ENCODE measurements around the gene POC5. TPM values are rescaled to one million over a fixed set of nuclear protein-coding genes. Genes with fewer than 3 reads are reported as not detected.
"Not testable (repeated sequence)": the region's sequence is repeated elsewhere in the genome, so short reads cannot be mapped to it uniquely, and the experiment has no call there.

The POC5 gene
- polyA plus RNA-seq, 4 donors = 4.3 to 9.0 (median 6.7) TPM

- not testable (repeated sequence) for DNase-seq; H3K4me3 ChIP-seq (ENCODE audit: low read depth in 1 of 3, low read length in 3 of 3); FAIRE-seq; H3K4me1 ChIP-seq (ENCODE audit: control insufficient read depth in 3 of 3, insufficient read depth in 2 of 3, low read depth in 1 of 3, low read length in 2 of 3); H3K27me3 ChIP-seq (ENCODE audit: control insufficient read depth in 3 of 3, insufficient read depth in 3 of 3, low read length in 3 of 3); H3K36me3 ChIP-seq (ENCODE audit: control insufficient read depth in 3 of 3, insufficient read depth in 2 of 3, low read depth in 1 of 3, low read length in 3 of 3); H3K9me3 ChIP-seq (ENCODE audit: control insufficient read depth in 2 of 2, insufficient read depth in 1 of 2, low read depth in 1 of 2, low read length in 1 of 2); H3K27ac ChIP-seq (ENCODE audit: low read depth in 1 of 3, low read length in 2 of 3)
- WGBS, 3 donors = 90 to 96% (median 94%) methylated on average over 21 to 22 of the region's 22 CpGs
Measured at GRCh38 chr5:75695472-75696351, 21.5 kb downstream of the POC5 start.

- no peak overlapping the region for H3K27ac ChIP-seq (ENCODE audit: low read depth in 1 of 3, low read length in 2 of 3)
- peaks cover 2 to 7% (median 2%) of the 10 kb centered on the region in 3 donors for H3K36me3 ChIP-seq (ENCODE audit: control insufficient read depth in 3 of 3, insufficient read depth in 2 of 3, low read depth in 1 of 3, low read length in 3 of 3)
- no peaks in the 10 kb centered on the region for H3K27me3 ChIP-seq (ENCODE audit: control insufficient read depth in 3 of 3, insufficient read depth in 3 of 3, low read length in 3 of 3)
- no peaks in the 10 kb centered on the region for H3K4me1 ChIP-seq (ENCODE audit: control insufficient read depth in 3 of 3, insufficient read depth in 2 of 3, low read depth in 1 of 3, low read length in 2 of 3)
- FAIRE-seq (no peak), DNase-seq (no peak)
- H3K9me3 ChIP-seq (ENCODE audit: control insufficient read depth in 2 of 2, insufficient read depth in 1 of 2, low read depth in 1 of 2, low read length in 1 of 2) = no peaks in the 10 kb centered on the region
- no peak overlapping the region for H3K4me3 ChIP-seq (ENCODE audit: low read depth in 1 of 3, low read length in 3 of 3)
- 93 to 99% (median 96%) methylated on average over 1 of the region's 1 CpG for whole genome bisulfite sequencing, 3 donors
Measured at GRCh38 chr5:75694781-75695180, 22.5 kb downstream of the POC5 start.

DNA sequence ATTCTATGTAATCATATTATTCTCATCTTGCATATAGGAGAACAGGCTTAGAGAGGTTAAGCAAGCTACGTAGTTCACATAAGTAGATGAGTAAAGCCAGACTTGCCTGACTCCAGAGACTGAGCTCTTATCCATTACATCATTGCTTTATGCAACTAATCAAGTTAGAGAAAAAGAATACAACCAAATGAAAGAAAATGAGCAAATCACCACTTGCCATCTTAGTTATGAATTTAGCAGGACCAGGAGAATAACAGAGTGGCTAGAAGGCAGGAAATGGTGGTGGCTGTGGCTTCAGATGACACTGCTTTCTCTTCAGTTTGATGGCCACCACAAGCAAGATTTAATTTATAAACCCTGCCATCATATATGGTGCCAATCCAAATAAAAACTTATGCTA is 26.6 kb downstream of the POC5 start:
- FAIRE-seq = no peak
- Histone ChIP-seq H3K9me3 (ENCODE audit: control insufficient read depth in 2 of 2, insufficient read depth in 1 of 2, low read depth in 1 of 2, low read length in 1 of 2) (no peaks in the 10 kb centered on the region), H3K4me3 (ENCODE audit: low read depth in 1 of 3, low read length in 3 of 3) (no peak overlapping the region), H3K4me1 (ENCODE audit: control insufficient read depth in 3 of 3, insufficient read depth in 2 of 3, low read depth in 1 of 3, low read length in 2 of 3) (no peaks in the 10 kb centered on the region), H3K27me3 (ENCODE audit: control insufficient read depth in 3 of 3, insufficient read depth in 3 of 3, low read length in 3 of 3) (no peaks in the 10 kb centered on the region), H3K27ac (ENCODE audit: low read depth in 1 of 3, low read length in 2 of 3) (no peak overlapping the region), H3K36me3 (ENCODE audit: control insufficient read depth in 3 of 3, insufficient read depth in 2 of 3, low read depth in 1 of 3, low read length in 3 of 3) (peaks cover 3 to 8% (median 4%) of the 10 kb centered on the region in 3 donors)
- 94 to 100% (median 97%) methylated on average over 1 of the region's 1 CpG for WGBS, 3 donors
- DNase-seq = no peak

- Histone ChIP-seq H3K9me3 (ENCODE audit: control insufficient read depth in 2 of 2, insufficient read depth in 1 of 2, low read depth in 1 of 2, low read length in 1 of 2) (no peaks in the 10 kb centered on the region), H3K27ac (ENCODE audit: low read depth in 1 of 3, low read length in 2 of 3) (no peak overlapping the region), H3K36me3 (ENCODE audit: control insufficient read depth in 3 of 3, insufficient read depth in 2 of 3, low read depth in 1 of 3, low read length in 3 of 3) (peaks cover 4 to 17% (median 5%) of the 10 kb centered on the region in 3 donors), H3K27me3 (ENCODE audit: control insufficient read depth in 3 of 3, insufficient read depth in 3 of 3, low read length in 3 of 3) (no peaks in the 10 kb centered on the region), H3K4me3 (ENCODE audit: low read depth in 1 of 3, low read length in 3 of 3) (no peak overlapping the region), H3K4me1 (ENCODE audit: control insufficient read depth in 3 of 3, insufficient read depth in 2 of 3, low read depth in 1 of 3, low read length in 2 of 3) (no peaks in the 10 kb centered on the region)
- FAIRE-seq = no peak
- DNase-seq = peak in 1 of 2 donors; percentile 27
Measured at GRCh38 chr5:75686480-75686879, 30.8 kb downstream of the POC5 start.

DNA sequence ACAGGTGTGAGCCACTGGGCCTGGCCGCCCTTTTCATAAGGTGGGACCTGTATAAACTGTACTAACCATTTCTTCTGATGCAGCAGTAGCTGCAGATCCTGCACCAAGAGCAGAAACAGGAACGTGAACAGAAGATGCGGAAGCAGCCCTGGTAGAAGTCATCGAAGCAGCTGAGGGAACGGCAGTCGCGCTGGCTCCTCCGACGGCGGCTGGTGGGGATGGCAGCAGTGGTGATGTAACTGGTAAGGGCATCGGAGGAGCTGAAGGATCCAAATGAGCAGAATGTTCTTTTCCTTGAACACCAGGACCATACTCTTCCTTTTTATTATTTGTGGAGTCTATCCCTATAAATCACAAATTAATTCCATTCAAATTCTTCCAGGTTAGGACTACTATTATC is 32.1 kb downstream of the POC5 start:
- Histone ChIP-seq H3K4me3 (ENCODE audit: low read depth in 1 of 3, low read length in 3 of 3) (no peak overlapping the region), H3K9me3 (ENCODE audit: control insufficient read depth in 2 of 2, insufficient read depth in 1 of 2, low read depth in 1 of 2, low read length in 1 of 2) (no peaks in the 10 kb centered on the region), H3K4me1 (ENCODE audit: control insufficient read depth in 3 of 3, insufficient read depth in 2 of 3, low read depth in 1 of 3, low read length in 2 of 3) (no peaks in the 10 kb centered on the region), H3K36me3 (ENCODE audit: control insufficient read depth in 3 of 3, insufficient read depth in 2 of 3, low read depth in 1 of 3, low read length in 3 of 3) (peaks cover 4 to 17% (median 5%) of the 10 kb centered on the region in 3 donors), H3K27me3 (ENCODE audit: control insufficient read depth in 3 of 3, insufficient read depth in 3 of 3, low read length in 3 of 3) (no peaks in the 10 kb centered on the region), H3K27ac (ENCODE audit: low read depth in 1 of 3, low read length in 2 of 3) (no peak overlapping the region)
- FAIRE-seq (no peak), DNase-seq (no peak)
- 97 to 98% (median 98%) methylated on average over 11 of the region's 11 CpGs for WGBS, 3 donors

GRCh38 chr5:75681125-75681830 is 36.0 kb downstream of the POC5 start:
- H3K9me3 ChIP-seq (ENCODE audit: control insufficient read depth in 2 of 2, insufficient read depth in 1 of 2, low read depth in 1 of 2, low read length in 1 of 2) = no peaks in the 10 kb centered on the region
- DNase-seq = peak; percentile 55 to 58
- H3K27ac ChIP-seq (ENCODE audit: low read depth in 1 of 3, low read length in 2 of 3) = no peak overlapping the region
- peaks cover 2 to 15% (median 5%) of the 10 kb centered on the region in 3 donors for H3K36me3 ChIP-seq (ENCODE audit: control insufficient read depth in 3 of 3, insufficient read depth in 2 of 3, low read depth in 1 of 3, low read length in 3 of 3)
- 39 to 61% (median 50%) methylated on average over 2 of the region's 2 CpGs for WGBS, 3 donors
- no peak overlapping the region for H3K4me3 ChIP-seq (ENCODE audit: low read depth in 1 of 3, low read length in 3 of 3)
- peak; percentile 97 for FAIRE-seq
- H3K4me1 ChIP-seq (ENCODE audit: control insufficient read depth in 3 of 3, insufficient read depth in 2 of 3, low read depth in 1 of 3, low read length in 2 of 3) = peaks cover 0 to 3% (median 0%) of the 10 kb centered on the region in 3 donors
- H3K27me3 ChIP-seq (ENCODE audit: control insufficient read depth in 3 of 3, insufficient read depth in 3 of 3, low read length in 3 of 3) = no peaks in the 10 kb centered on the region

- Histone ChIP-seq H3K9me3 (ENCODE audit: control insufficient read depth in 2 of 2, insufficient read depth in 1 of 2, low read depth in 1 of 2, low read length in 1 of 2) (no peaks in the 10 kb centered on the region), H3K4me1 (ENCODE audit: control insufficient read depth in 3 of 3, insufficient read depth in 2 of 3, low read depth in 1 of 3, low read length in 2 of 3) (peaks cover 0 to 3% (median 0%) of the 10 kb centered on the region in 3 donors), H3K27me3 (ENCODE audit: control insufficient read depth in 3 of 3, insufficient read depth in 3 of 3, low read length in 3 of 3) (no peaks in the 10 kb centered on the region), H3K4me3 (ENCODE audit: low read depth in 1 of 3, low read length in 3 of 3) (no peak overlapping the region), H3K36me3 (ENCODE audit: control insufficient read depth in 3 of 3, insufficient read depth in 2 of 3, low read depth in 1 of 3, low read length in 3 of 3) (peaks cover 0 to 5% (median 2%) of the 10 kb centered on the region in 3 donors), H3K27ac (ENCODE audit: low read depth in 1 of 3, low read length in 2 of 3) (peak overlapping the region in 1 of 3 donors; percentile 29)
- WGBS, 3 donors = 39 to 55% (median 50%) methylated on average over 3 of the region's 3 CpGs
- FAIRE-seq (no peak), DNase-seq (no peak)
Measured at GRCh38 chr5:75678155-75678554, 39.1 kb downstream of the POC5 start.

DNA sequence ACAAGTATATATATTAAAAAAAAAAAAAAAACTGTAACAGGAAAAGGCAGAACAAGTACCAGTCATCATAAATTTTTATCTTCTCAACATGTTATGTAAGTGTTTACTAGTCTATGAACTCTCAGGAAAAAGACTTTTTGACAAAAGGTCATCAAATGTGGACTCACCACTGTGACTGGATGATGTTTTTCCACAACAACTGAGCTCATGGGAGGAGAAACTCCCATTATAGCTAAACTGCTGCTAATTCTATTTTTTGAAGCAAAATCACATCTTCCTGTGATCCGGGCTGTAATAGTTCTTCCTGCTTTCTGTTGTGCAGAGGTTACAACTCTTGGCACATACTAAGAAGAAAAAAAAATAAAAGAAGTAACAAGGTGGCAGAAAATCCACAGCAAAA is 39.6 kb downstream of the POC5 start:
- Histone ChIP-seq H3K27ac (ENCODE audit: low read depth in 1 of 3, low read length in 2 of 3) (peak overlapping the region in 1 of 3 donors; percentile 29), H3K36me3 (ENCODE audit: control insufficient read depth in 3 of 3, insufficient read depth in 2 of 3, low read depth in 1 of 3, low read length in 3 of 3) (peaks cover 0 to 5% (median under 1%) of the 10 kb centered on the region in 3 donors), H3K4me3 (ENCODE audit: low read depth in 1 of 3, low read length in 3 of 3) (no peak overlapping the region), H3K27me3 (ENCODE audit: control insufficient read depth in 3 of 3, insufficient read depth in 3 of 3, low read length in 3 of 3) (no peaks in the 10 kb centered on the region), H3K9me3 (ENCODE audit: control insufficient read depth in 2 of 2, insufficient read depth in 1 of 2, low read depth in 1 of 2, low read length in 1 of 2) (no peaks in the 10 kb centered on the region), H3K4me1 (ENCODE audit: control insufficient read depth in 3 of 3, insufficient read depth in 2 of 3, low read depth in 1 of 3, low read length in 2 of 3) (peaks cover 0 to 3% (median 0%) of the 10 kb centered on the region in 3 donors)
- FAIRE-seq (no peak), DNase-seq (peak in 1 of 2 donors; percentile 44)
- WGBS, 3 donors = 40 to 69% (median 59%) methylated on average over 1 of the region's 1 CpG

Data from small intestine (tissue), 7 donors.